SJCRH30 (cell line): ENCODE results near the gene PREPL. TPM values are rescaled to one million over a fixed set of nuclear protein-coding genes. Genes with fewer than 3 reads are reported as not detected.
"Not testable (repeated sequence)": the region's sequence is repeated elsewhere in the genome, so short reads cannot be mapped to it uniquely, and the experiment has no call there.

Experiments used
- DNase-seq, 2 experiments: peaks; one replicate each; pipeline ENCODE4 v3.0.0-alpha.2; 2015 to 2020
- H3K27ac ChIP-seq: fragments of 250-450 bp; sonication (Bioruptor Pico); 2 replicates; pipeline ENCODE4 v1.5.1; 2020; ENCODE audit warnings: mild to moderate bottlenecking, moderate library complexity
- H3K27me3 ChIP-seq: fragments of 250-450 bp; sonication (Bioruptor Pico); 2 replicates; pipeline ENCODE4 v1.5.1; 2020; ENCODE audit warnings: mild to moderate bottlenecking, moderate library complexity
- H3K36me3 ChIP-seq: fragments of 250-450 bp; sonication (Bioruptor Pico); 2 replicates; pipeline ENCODE4 v1.5.1; 2020; ENCODE audit warnings: mild to moderate bottlenecking, moderate library complexity
- H3K4me1 ChIP-seq: fragments of 250-450 bp; sonication (Bioruptor Pico); 2 replicates; pipeline ENCODE4 v1.5.1; 2020; ENCODE audit warnings: mild to moderate bottlenecking, moderate library complexity
- H3K4me3 ChIP-seq: fragments of 250-450 bp; sonication (Bioruptor Pico); 2 replicates; pipeline ENCODE4 v1.5.1; 2020; ENCODE audit warnings: mild to moderate bottlenecking, moderate library complexity
- H3K9me3 ChIP-seq: fragments of 250-450 bp; sonication (Bioruptor Pico); replicated peaks from 2 replicates; pipeline ENCODE4 v1.5.1; 2020; ENCODE audit warnings: mild to moderate bottlenecking, moderate library complexity
- total RNA-seq: library from RNA; depleted of rRNA; stranded (reverse); fragments of >200 nt; shearing (Covaris generic); gene quantifications from 2 replicates; pipeline ENCODE4 v1.2.3, GENCODE V29; 2014

The PREPL gene
- total RNA-seq, 1 experiment from 2014 or later: 74.0 TPM

DNA sequence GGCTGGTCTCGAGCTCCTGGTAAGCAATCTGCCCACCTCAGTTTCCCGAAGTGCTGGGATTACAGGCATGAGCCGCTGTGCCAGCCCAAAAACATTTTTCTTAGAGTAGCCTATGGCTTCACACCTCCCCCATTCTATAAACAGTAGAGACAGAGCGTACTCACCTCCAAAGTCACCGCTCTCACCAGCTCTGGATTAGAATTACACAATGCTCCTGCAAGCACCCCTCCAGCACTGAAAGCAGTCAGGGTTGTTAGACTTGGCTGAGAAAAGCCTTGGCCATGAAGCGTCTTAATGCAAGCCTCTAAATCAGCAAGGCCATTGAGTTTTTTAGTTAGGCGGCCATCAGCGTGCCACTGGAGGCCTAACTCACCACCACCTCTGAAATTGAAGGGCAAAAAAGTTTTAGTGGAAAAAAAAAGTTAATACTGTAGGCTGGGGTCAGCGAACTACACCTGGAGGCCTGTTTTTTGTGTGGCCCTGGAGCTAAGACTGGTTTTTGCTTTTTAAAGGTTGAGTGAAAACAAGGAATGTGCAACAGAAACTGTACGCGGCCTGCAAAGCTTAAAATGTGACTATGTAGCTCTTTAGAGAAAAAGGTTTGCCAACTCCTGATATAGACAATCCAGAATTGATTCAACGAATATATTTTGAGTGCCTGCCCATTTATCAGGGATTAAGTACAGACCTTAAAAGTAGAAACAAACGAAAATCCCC is 34.6 kb downstream of the PREPL start:
- Histone ChIP-seq H3K4me1 (no peaks in the 10 kb centered on the region), H3K27me3 (no peaks in the 10 kb centered on the region), H3K27ac (no peak overlapping the region), H3K4me3 (no peak overlapping the region), H3K9me3 (no peaks in the 10 kb centered on the region), H3K36me3 (peaks cover 26% of the 10 kb centered on the region)
- DNase-seq: no peak

DNA sequence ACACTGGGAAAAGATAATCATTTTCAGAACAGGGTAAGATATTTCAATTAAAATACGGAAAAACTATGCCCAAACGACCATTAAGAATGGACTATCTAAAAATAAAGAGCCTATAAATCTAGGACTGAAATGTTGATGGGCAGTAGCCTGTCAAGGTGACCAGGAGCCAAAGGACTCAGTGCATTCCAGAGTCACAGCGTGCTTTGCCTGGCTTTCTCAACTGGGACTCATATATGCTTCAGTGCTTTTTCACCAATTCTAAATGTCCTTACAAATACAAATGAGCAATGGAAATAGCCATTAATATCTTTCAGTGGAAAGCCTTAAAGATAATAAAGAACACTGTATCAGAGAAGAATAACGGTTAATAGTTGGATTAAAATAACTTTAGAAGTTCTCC is 35.4 kb downstream of the PREPL start:
- H3K36me3 ChIP-seq: peaks cover 27% of the 10 kb centered on the region
- H3K4me1 ChIP-seq: no peaks in the 10 kb centered on the region
- H3K4me3 ChIP-seq: no peak overlapping the region
- no peak for DNase-seq
- no peaks in the 10 kb centered on the region for H3K27me3 ChIP-seq
- no peaks in the 10 kb centered on the region for H3K9me3 ChIP-seq
- no peak overlapping the region for H3K27ac ChIP-seq

DNA sequence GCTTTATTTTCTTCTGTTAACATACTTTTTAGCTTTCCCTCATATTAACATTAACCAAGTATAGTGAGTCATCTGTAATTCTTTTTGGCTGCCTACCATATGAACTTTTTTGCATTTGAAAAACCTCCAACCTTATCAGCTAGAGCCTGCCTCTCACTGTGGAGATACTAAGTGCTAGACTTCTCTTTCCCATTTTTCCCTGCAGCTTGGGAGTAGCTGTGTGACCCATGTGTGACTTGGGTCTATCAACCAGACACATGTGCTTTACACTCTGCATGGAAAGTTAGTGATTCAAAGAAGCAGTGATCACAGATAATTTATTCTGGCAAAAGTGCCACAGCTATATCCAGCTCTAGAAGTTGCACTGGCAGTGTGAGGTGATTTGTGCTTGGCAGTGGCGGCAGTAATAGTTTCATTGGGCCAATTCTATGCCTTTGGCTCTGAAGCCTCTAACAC is 36.3 kb downstream of the PREPL start:
- H3K36me3 ChIP-seq: peaks cover 33% of the 10 kb centered on the region
- no peaks in the 10 kb centered on the region for H3K4me1 ChIP-seq
- DNase-seq: no peak
- H3K9me3 ChIP-seq: no peaks in the 10 kb centered on the region
- H3K27me3 ChIP-seq: no peaks in the 10 kb centered on the region
- H3K27ac ChIP-seq: no peak overlapping the region
- H3K4me3 ChIP-seq: no peak overlapping the region

DNA sequence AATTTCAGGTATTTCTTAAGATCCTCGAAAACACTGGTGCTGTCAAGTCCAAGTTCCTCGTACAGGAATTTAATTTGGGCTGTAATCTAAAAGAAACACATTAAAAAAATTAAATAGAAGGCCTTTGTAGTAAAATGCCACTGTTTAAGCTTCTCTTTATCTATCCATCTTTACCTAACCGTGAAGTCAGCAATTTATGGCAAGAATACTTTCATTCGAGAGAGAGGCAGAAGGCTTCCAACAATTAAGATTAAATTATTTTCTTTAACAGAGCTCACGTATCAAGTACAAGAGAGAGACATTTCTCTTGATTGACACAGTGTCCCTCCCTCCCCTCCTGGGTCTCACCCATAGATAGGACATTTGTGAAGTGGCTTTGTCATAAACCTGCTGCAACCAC is 39.9 kb downstream of the PREPL start:
- no peak for DNase-seq
- no peak overlapping the region for H3K27ac ChIP-seq
- H3K27me3 ChIP-seq: no peaks in the 10 kb centered on the region
- peaks cover 32% of the 10 kb centered on the region for H3K36me3 ChIP-seq
- no peak overlapping the region for H3K4me3 ChIP-seq
- H3K4me1 ChIP-seq: no peaks in the 10 kb centered on the region
- H3K9me3 ChIP-seq: no peaks in the 10 kb centered on the region

DNA sequence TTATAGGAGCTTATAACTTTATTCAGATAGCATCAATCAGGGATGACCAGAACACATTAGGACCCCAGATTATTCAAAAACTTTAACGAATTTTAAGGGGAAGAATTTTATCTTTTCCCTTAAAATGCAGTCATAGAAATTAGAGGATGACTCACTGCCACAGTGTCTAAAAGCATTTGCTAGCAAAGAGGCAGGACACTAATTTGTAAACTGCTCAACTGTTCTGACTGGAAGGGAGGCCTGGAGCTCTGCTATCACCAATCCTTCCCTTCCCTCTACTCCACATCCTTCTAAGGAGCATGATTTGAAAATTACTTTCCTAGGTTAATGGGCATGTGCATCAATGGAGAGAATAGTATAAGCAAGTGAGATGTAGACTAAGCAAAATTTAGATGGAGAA is 40.5 kb downstream of the PREPL start:
- Histone ChIP-seq H3K27ac (no peak overlapping the region), H3K27me3 (no peaks in the 10 kb centered on the region), H3K36me3 (peaks cover 32% of the 10 kb centered on the region), H3K4me3 (no peak overlapping the region), H3K4me1 (no peaks in the 10 kb centered on the region), H3K9me3 (no peaks in the 10 kb centered on the region)
- DNase-seq: no peak

DNA sequence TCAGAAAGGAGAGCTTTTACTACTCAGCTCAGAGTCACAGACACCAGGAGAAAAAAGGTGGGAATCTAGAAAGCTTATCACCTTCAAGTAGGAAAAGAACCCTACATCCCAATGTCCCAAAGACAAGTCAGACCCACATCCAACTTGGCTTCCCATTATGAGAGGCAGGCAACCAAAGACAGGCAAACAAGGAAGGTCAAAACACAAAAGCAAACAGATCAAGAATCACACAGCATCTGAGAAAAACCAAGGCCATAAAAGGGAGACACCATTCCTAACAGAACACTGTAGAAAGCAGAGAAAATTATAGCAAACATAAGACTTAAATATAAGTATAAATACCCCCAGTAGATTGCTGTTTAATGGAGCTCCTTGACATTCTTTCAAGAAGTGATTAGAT is 45.3 kb downstream of the PREPL start:
- Histone ChIP-seq H3K27ac (no peak overlapping the region), H3K9me3 (peaks cover 4% of the 10 kb centered on the region; the same call in 1 of the 2 replicates), H3K27me3 (no peaks in the 10 kb centered on the region), H3K4me1 (no peaks in the 10 kb centered on the region), H3K4me3 (no peak overlapping the region), H3K36me3 (peaks cover 26% of the 10 kb centered on the region)
- no peak for DNase-seq

DNA sequence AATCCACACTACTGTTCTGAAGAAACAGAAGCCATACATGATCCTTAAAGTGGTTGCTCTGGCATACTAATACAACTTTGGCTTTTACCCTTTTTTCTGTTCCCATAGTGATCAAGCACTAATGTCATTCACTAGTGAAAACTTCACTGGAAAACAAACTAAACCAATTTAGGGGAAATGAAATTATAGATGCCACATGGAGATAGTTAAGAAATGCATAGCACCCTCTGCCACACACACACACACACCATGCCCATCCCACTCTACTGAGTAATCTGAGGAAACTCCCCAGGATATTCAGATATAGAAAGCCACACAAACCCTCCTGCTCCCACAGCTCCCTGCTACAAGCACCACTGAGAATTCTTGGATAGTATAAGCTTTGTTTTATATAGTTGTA is 46.9 kb downstream of the PREPL start:
- H3K27ac ChIP-seq: no peak overlapping the region
- DNase-seq: no peak
- H3K4me3 ChIP-seq: no peak overlapping the region
- peaks cover 16% of the 10 kb centered on the region for H3K36me3 ChIP-seq
- peaks cover 20% of the 10 kb centered on the region for H3K9me3 ChIP-seq
- H3K27me3 ChIP-seq: no peaks in the 10 kb centered on the region
- no peaks in the 10 kb centered on the region for H3K4me1 ChIP-seq

DNA sequence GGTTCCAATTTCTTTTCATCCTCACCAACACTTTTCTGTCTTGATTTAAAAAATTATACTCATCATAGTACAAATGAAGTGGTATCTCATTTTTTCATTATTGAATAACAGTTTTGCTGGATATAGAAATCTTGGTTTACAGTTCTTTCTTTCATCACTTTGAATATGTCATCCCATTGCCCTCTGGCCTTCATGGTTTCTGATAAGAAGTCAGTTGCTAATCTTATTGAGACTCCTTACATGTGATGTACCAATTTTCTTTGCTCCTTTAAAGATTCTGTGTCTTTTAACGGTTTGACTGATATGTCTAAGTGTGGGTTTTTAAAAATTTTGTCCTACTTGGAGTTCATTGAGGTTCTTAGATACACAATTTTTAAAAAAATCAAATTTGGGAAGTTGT is 51.0 kb downstream of the PREPL start:
- Histone ChIP-seq H3K36me3 (peaks cover 10% of the 10 kb centered on the region), H3K27ac (no peak overlapping the region), H3K9me3 (peaks cover 20% of the 10 kb centered on the region), H3K27me3 (no peaks in the 10 kb centered on the region), H3K4me1 (no peaks in the 10 kb centered on the region), H3K4me3 (no peak overlapping the region)
- DNase-seq: no peak

DNA sequence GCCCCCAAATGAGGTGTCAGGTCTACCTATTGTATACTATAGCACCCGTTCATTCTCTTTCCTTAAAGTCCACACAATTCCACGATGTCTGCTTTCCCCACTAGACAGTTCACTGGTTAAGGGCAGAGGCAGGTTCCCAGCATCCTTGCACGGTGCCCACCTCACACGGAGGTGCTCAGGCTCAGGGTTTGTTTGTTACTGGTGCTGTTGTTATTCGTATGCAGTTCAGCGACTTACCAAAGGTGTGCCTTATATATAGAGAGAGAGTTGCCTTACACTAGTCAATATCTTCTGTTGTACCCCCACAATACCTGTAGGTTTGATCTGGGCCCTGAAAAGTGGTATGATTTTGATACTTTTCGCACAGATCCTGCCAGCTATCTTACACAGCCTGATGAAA is 55.4 kb downstream of the PREPL start:
- Histone ChIP-seq H3K4me1 (no peaks in the 10 kb centered on the region), H3K4me3 (no peak overlapping the region), H3K27me3 (no peaks in the 10 kb centered on the region), H3K36me3 (no peaks in the 10 kb centered on the region), H3K27ac (no peak overlapping the region), H3K9me3 (peaks cover 15% of the 10 kb centered on the region)
- DNase-seq: no peak

DNA sequence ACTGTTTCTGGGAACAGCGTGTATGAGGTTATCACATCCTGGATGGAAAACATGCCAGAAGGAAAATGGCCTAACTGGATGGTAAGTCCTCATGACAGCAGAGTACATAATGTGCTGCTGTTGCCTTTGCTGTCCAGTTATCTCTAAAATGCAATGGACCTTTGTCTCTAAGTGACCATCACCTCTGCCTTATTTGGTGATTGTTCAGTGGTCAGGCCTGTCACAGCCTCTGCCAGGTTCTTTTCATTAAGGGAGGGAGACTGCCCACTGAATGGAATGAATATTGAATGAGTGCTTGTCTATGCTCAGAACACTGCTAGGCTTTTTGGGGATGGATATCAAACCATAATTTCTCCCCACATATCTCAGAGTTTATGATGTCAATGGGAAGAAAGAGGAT is 57.0 kb downstream of the PREPL start:
- H3K27me3 ChIP-seq: no peaks in the 10 kb centered on the region
- H3K4me1 ChIP-seq: no peaks in the 10 kb centered on the region
- no peak overlapping the region for H3K4me3 ChIP-seq
- no peaks in the 10 kb centered on the region for H3K9me3 ChIP-seq
- no peak for DNase-seq
- no peaks in the 10 kb centered on the region for H3K36me3 ChIP-seq
- H3K27ac ChIP-seq: no peak overlapping the region

DNA sequence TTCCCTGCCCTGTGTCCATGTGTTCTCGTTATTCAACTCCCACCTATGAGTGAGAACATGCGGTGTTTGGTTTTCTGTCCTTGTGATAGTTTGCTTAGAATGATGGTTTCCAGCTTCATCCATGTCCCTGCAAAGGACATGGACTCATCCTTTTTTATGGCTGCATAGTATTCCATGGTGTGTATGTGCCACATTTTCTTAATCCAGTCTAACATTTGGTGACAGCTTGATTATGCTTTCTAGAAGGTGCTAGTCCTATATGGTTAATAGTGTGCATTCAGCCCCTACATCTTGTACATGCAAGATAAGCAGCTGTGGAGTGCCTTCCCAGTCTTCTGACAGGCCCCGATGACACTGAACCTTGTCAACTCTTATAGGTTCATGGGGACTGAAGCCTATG is 57.5 kb downstream of the PREPL start:
- DNase-seq, H3K27ac ChIP-seq, H3K27me3 ChIP-seq, H3K4me1 ChIP-seq, H3K36me3 ChIP-seq, H3K4me3 ChIP-seq, H3K9me3 ChIP-seq: not testable (repeated sequence)

DNA sequence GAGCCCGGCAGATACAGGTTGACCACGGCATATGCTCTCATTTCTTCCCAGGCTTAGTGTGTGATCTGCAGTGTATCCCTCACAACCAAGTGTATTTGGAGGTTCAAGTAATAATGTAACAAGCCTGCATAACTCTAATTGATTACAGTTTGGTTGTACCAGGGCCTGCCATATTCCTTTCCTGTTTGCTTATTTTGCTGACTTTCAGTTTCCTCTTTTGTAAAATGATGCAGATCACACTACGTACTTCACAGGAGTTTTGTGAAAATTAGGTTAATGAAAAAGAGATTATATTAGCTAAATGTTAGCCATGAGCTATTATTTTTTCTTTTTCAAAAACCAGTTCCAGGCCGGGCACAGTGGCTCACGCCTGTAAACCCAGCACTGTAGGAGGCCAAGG is 60.2 kb downstream of the PREPL start:
- peaks cover 9% of the 10 kb centered on the region for H3K4me1 ChIP-seq
- H3K27me3 ChIP-seq: no peaks in the 10 kb centered on the region
- no peak for DNase-seq
- no peaks in the 10 kb centered on the region for H3K36me3 ChIP-seq
- H3K9me3 ChIP-seq: no peaks in the 10 kb centered on the region
- no peak overlapping the region for H3K27ac ChIP-seq
- H3K4me3 ChIP-seq: no peak overlapping the region

DNA sequence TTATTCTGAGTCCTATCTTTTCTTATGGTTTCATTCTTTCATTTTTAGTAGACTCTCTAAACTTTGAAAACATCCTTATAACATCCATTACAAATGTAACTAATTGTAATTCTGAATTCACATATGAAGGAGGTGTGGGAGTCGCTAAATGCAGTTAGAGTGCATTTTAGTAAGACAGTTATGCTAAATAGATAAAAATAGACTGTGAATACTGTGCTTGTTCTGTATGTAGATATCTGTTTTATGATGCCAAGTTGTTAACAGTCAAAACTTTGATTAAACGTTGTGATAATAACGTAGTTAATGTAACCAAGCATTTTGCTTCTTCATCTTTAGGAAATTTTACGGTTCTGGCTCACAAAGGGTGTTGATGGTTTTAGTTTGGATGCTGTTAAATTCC is 61.7 kb downstream of the PREPL start:
- no peaks in the 10 kb centered on the region for H3K27me3 ChIP-seq
- no peaks in the 10 kb centered on the region for H3K36me3 ChIP-seq
- peaks cover 15% of the 10 kb centered on the region for H3K4me1 ChIP-seq
- DNase-seq: no peak
- H3K4me3 ChIP-seq: no peak overlapping the region
- no peaks in the 10 kb centered on the region for H3K9me3 ChIP-seq
- no peak overlapping the region for H3K27ac ChIP-seq

DNA sequence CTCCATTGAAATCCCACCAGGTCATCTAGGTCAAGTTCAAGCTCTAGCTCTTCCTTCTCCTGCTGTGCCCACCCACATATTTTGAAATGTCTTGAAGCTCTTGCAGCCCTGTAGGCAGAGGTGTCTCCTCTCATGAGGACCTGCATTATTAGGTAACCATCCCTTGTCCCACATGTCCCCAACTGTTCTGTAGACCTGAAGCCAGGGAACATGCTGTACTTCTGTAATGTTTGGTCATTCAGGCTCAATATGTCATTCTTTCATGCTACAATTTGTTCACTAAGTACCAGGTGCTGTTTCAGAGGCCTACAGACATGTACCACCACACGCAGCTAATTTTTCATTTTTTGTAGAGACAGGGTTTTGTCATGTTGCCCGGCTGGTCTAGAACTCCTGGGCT is 63.9 kb downstream of the PREPL start:
- H3K27ac ChIP-seq: no peak overlapping the region
- H3K27me3 ChIP-seq: no peaks in the 10 kb centered on the region
- no peak for DNase-seq
- H3K9me3 ChIP-seq: no peaks in the 10 kb centered on the region
- no peaks in the 10 kb centered on the region for H3K36me3 ChIP-seq
- H3K4me1 ChIP-seq: peaks cover 15% of the 10 kb centered on the region
- H3K4me3 ChIP-seq: no peak overlapping the region

DNA sequence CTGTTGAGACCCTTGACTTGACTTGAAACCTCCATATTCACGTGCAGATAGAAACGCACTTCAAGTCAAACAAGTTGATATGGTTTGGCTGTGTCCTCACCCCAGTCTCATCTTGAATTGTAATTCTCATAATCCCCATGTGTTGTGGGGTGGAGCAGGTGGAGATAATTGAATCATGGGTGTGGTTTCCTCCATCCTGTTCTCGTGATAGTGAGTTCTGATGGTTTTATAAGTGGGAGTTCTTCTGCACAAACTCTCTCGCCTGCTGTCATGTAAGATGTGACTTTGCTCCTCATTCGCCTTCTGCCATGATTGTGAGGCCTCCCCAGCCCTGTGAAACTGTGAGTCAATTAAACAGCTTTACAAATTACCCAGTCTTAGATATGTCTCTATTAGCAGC is 64.6 kb downstream of the PREPL start:
- Histone ChIP-seq H3K27ac (no peak overlapping the region), H3K36me3 (no peaks in the 10 kb centered on the region), H3K9me3 (no peaks in the 10 kb centered on the region), H3K4me1 (peaks cover 19% of the 10 kb centered on the region), H3K4me3 (no peak overlapping the region), H3K27me3 (no peaks in the 10 kb centered on the region)
- peak; percentile 13 to 53 for DNase-seq

DNA sequence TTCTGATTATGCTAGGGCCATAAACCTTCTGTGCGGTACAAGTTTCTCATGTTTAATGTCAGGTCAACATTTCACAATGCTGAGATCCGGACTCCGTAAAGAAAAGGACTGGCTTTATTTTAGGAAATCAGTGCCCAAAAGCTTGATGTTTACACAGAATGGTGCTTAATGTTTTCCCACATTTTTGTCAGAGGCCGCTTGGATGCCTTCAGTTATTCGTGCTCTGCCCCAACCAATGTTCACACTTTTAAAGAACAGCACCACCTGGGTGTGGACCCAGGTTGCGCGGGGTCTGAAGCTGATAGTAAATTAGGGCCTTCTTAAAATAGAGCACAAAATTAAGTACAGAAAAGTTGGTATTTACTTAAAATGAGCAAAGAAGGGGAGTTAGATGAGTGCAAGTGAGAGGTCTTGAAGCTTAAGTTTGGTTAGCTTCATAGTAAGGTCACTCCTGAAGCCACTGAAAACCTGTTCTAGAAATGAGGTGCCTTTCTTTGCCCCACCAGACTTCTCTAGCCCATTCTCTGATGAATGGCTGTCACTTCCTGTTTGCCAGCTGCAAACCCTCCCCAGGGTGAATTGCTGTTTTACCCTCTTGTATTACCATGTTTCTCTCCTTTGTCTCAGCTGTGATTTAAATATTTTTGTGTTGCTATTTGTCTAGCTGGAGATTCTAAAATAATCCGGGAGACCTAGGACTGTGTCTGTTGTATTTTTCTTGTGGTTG is 65.5 kb downstream of the PREPL start:
- H3K27me3 ChIP-seq: no peaks in the 10 kb centered on the region
- no peak overlapping the region for H3K27ac ChIP-seq
- H3K36me3 ChIP-seq: no peaks in the 10 kb centered on the region
- H3K4me1 ChIP-seq: peaks cover 27% of the 10 kb centered on the region
- DNase-seq: peak in 1 of 2 experiments; percentile 38
- H3K9me3 ChIP-seq: no peaks in the 10 kb centered on the region
- no peak overlapping the region for H3K4me3 ChIP-seq
